HEK293 (cell line): ENCODE data around the gene PACSIN3.

Source experiments
- BCL11A ChIP-seq: fragments of 450-650 bp; formaldehyde crosslinking; IDR thresholded peaks from 2 replicates; pipeline ENCODE4 v1.5.1; 2016; ENCODE audit warnings: low read depth, missing biosample characterization, missing genetic modification characterization
- CTCF ChIP-seq: fragments of 450-650 bp; formaldehyde crosslinking; IDR thresholded peaks from 2 replicates; pipeline ENCODE4 v1.5.1; 2016; ENCODE audit warnings: missing biosample characterization, missing genetic modification characterization
- KLF7 ChIP-seq: fragments of 450-650 bp; formaldehyde crosslinking; IDR thresholded peaks from 2 replicates; pipeline ENCODE4 v1.5.1; 2016; ENCODE audit warnings: missing biosample characterization, missing genetic modification characterization, borderline replicate concordance
- SP2 ChIP-seq: fragments of 450-650 bp; formaldehyde crosslinking; IDR thresholded peaks from 2 replicates; pipeline ENCODE4 v1.5.1; 2016; ENCODE audit warnings: missing biosample characterization, missing genetic modification characterization
- ZNF266 ChIP-seq: fragments of 450-650 bp; formaldehyde crosslinking; IDR thresholded peaks from 2 replicates; pipeline ENCODE4 v1.5.1; 2016; ENCODE audit warnings: missing biosample characterization, missing genetic modification characterization, low read depth
- ZNF274 ChIP-seq, 2 experiments: fragments of 200-500 bp in 1 of 2; fragments of 450-650 bp in 1 of 2; sonication (Bioruptor generic) in 1 of 2; formaldehyde crosslinking in 1 of 2; IDR thresholded peaks; 2 replicates each; pipeline versions ENCODE4 v1.5.1 to v1.6.1; 2014 to 2016; ENCODE audit warnings: borderline replicate concordance in 1 of 2, inconsistent platforms in 1 of 2, low read length in 1 of 2, missing biosample characterization in 1 of 2, missing genetic modification characterization in 1 of 2
- ZNF48 ChIP-seq: fragments of 450-650 bp; formaldehyde crosslinking; IDR thresholded peaks from 2 replicates; pipeline ENCODE4 v1.5.1; 2016; ENCODE audit warnings: missing biosample characterization, missing genetic modification characterization
- ZNF558 ChIP-seq: fragments of 450-650 bp; formaldehyde crosslinking; IDR thresholded peaks from 2 replicates; pipeline ENCODE4 v1.5.1; 2016; ENCODE audit warnings: missing biosample characterization, missing genetic modification characterization
- ZNF561 ChIP-seq: fragments of 450-650 bp; IDR thresholded peaks from 2 replicates; pipeline ENCODE4 v1.5.1; 2018; ENCODE audit warnings: missing biosample characterization, missing genetic modification characterization, borderline replicate concordance
- ZNF596 ChIP-seq: fragments of 450-650 bp; IDR thresholded peaks from 2 replicates; pipeline ENCODE4 v1.5.0; 2018; ENCODE audit warnings: missing biosample characterization, mild to moderate bottlenecking, missing genetic modification characterization, moderate library complexity
- ZNF837 ChIP-seq: fragments of 450-650 bp; formaldehyde crosslinking; IDR thresholded peaks from 2 replicates; pipeline ENCODE4 v1.5.1; 2016; ENCODE audit warnings: missing biosample characterization, missing genetic modification characterization
- ZSCAN30 ChIP-seq: fragments of 450-650 bp; IDR thresholded peaks from 2 replicates; pipeline ENCODE4 v1.5.1; 2018; ENCODE audit warnings: missing biosample characterization, mild to moderate bottlenecking, missing genetic modification characterization, moderate library complexity
- TF ChIP-seq, protein P1 (sequence below): fragments of 450-650 bp; formaldehyde crosslinking; IDR thresholded peaks from 2 replicates; pipeline ENCODE4 v1.5.1; 2016; ENCODE audit warnings: missing biosample characterization, missing genetic modification characterization

DNA sequence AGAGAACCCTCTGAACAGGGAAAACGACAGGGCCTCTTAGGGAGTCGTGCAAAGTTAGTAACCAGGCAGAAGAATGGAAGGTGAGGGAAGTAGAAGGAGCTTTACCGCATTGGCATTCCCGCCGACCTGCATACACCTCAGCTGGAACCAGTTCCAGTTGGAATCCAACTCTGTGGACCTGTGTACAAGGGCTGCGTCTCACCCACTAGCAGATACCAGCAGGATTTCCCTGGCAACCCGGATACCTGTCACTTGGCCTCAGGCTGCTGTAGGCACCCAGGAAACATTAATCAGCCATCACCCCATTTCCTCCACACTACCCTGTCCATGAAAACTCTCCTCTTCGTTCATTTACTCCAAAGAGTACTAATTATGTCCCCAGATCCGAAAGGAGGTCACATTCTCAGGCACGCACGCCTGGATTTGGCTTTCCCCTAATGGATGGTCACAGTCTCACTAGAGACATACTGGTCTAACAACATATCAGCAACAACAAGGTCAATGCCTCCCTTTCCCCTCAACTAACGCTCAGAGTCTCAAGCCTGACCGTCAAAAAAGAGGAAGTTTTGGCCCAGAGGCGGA is 10.4 kb downstream of the PACSIN3 start:
- TF ChIP-seq CTCF (no peak), ZNF596 (tag by site-specific recombination) (no peak), ZNF266 (tag by site-specific recombination) (no peak), ZNF558 (no peak), ZNF561 (tag by site-specific recombination) (no peak), BCL11A (tag by site-specific recombination) (no peak), ZNF274 (IDR thresholded peaks at IDR 0.05; ENCODE audit: low read length) (no peak), ZNF274 (tag by site-specific recombination; IDR thresholded peaks at IDR 0.05; ENCODE audit: borderline replicate concordance) (no peak), KLF7 (no peak), ZNF48 (tag by site-specific recombination) (no peak), ZSCAN30 (tag by site-specific recombination) (no peak), ZNF837 (tag by site-specific recombination) (no peak), SP2 (tag by site-specific recombination) (no peak)
- TF ChIP-seq, protein P1, sequence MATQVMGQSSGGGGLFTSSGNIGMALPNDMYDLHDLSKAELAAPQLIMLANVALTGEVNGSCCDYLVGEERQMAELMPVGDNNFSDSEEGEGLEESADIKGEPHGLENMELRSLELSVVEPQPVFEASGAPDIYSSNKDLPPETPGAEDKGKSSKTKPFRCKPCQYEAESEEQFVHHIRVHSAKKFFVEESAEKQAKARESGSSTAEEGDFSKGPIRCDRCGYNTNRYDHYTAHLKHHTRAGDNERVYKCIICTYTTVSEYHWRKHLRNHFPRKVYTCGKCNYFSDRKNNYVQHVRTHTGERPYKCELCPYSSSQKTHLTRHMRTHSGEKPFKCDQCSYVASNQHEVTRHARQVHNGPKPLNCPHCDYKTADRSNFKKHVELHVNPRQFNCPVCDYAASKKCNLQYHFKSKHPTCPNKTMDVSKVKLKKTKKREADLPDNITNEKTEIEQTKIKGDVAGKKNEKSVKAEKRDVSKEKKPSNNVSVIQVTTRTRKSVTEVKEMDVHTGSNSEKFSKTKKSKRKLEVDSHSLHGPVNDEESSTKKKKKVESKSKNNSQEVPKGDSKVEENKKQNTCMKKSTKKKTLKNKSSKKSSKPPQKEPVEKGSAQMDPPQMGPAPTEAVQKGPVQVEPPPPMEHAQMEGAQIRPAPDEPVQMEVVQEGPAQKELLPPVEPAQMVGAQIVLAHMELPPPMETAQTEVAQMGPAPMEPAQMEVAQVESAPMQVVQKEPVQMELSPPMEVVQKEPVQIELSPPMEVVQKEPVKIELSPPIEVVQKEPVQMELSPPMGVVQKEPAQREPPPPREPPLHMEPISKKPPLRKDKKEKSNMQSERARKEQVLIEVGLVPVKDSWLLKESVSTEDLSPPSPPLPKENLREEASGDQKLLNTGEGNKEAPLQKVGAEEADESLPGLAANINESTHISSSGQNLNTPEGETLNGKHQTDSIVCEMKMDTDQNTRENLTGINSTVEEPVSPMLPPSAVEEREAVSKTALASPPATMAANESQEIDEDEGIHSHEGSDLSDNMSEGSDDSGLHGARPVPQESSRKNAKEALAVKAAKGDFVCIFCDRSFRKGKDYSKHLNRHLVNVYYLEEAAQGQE (tag by site-specific recombination): no peak
